Neutrophil (primary cell): ENCODE results near the gene HPN.

Source experiments
- H3K27ac ChIP-seq: fragments of 200-600 bp; sonication (generic); 2 replicates; pipeline ENCODE4 v1.5.1; 2016; ENCODE audit warnings: mild to moderate bottlenecking, moderate library complexity
- H3K27me3 ChIP-seq: fragments of 200-600 bp; sonication (generic); 2 replicates; pipeline ENCODE4 v1.6.0; 2016; ENCODE audit warnings: mild to moderate bottlenecking
- H3K36me3 ChIP-seq: fragments of 200-600 bp; sonication (generic); 2 replicates; pipeline ENCODE4 v1.5.1; 2017
- H3K4me1 ChIP-seq, 2 experiments: fragments of 200-600 bp in 1 of 2; sonication (generic) in 1 of 2; 1 replicate in 1 of 2; 2 replicates in 1 of 2; pipeline versions ENCODE4 v1.5.1 to v1.6.1; 2013 to 2016; ENCODE audit warnings: low read depth in 1 of 2, low read length in 1 of 2, mild to moderate bottlenecking in 1 of 2, moderate library complexity in 1 of 2; ENCODE audit not compliant: control insufficient read depth in 1 of 2, insufficient read depth in 1 of 2
- H3K4me3 ChIP-seq, 2 experiments: fragments of 200-600 bp in 1 of 2; sonication (generic) in 1 of 2; 1 replicate in 1 of 2; 2 replicates in 1 of 2; pipeline ENCODE4 v1.5.1; 2013 to 2016; ENCODE audit warnings: low read depth in 1 of 2, low read length in 1 of 2, mild to moderate bottlenecking in 1 of 2, moderate library complexity in 1 of 2
- H3K9me3 ChIP-seq: fragments of 200-600 bp; sonication (generic); 2 replicates; pipeline ENCODE4 v1.5.1; 2016
- CTCF ChIP-seq: fragments of 200-600 bp; sonication (generic); IDR thresholded peaks from 2 replicates; pipeline ENCODE4 v1.5.1; 2016; ENCODE audit warnings: antibody characterized with exemption

Gene HPN

GRCh38 chr19:35085947-35086346 lies 44.4 kb downstream of the HPN start:
- Histone ChIP-seq H3K27me3 (peaks cover 20% of the 10 kb centered on the region), H3K27ac (no peak overlapping the region), H3K9me3 (no peaks in the 10 kb centered on the region), H3K36me3 (no peaks in the 10 kb centered on the region), H3K4me1 (no peaks in the 10 kb centered on the region), H3K4me3 (no peak overlapping the region)
- no peak for TF ChIP-seq CTCF

DNA sequence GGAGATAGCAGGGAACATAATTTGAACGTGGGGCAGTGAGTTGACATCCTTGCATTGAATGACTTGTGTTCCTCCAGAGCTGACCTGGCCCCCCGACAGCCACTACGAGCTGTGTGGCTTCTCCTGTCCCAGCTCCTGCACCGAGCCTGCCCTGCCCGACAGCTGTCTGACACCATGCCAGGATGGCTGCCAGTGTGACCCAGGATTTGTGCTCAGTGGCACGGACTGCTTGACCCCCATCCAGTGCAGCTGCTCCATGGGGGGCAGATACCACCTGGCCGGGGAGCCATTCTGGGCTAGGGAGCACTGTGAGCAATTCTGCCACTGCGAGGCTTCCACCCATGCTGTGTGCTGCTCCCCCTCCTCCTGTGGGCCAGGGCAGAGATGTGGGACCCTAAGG lies 44.9 kb downstream of the HPN start:
- Histone ChIP-seq H3K4me3 (no peak overlapping the region), H3K27ac (no peak overlapping the region)
- TF ChIP-seq CTCF: no peak

DNA sequence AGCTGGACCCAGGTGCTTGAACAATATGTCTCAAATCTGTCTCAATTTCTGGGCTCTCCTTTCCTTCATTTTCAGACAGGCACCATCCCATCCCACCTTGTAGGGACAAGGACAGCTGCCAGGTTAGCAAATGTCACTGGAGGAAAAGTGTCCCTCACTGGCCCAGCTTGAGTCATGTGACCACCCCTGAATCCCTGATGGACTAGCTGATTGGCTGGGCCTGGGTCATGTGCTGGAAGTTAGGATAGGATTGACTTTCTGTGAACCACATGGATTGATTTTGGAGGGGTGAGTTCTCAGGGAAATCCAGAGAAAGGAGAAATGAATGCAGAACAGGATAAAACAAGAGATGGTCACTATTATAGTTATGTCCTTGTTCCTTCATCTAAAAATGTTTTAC lies 45.9 kb downstream of the HPN start:
- Histone ChIP-seq H3K4me3 (no peak overlapping the region), H3K36me3 (no peaks in the 10 kb centered on the region), H3K27ac (no peak overlapping the region), H3K9me3 (no peaks in the 10 kb centered on the region), H3K4me1 (no peaks in the 10 kb centered on the region), H3K27me3 (peaks cover 32% of the 10 kb centered on the region)
- TF ChIP-seq CTCF: no peak

More for the DNA sequence above, 44.9 kb downstream of the HPN start:
- no peaks in the 10 kb centered on the region for H3K36me3 ChIP-seq
- H3K9me3 ChIP-seq: no peaks in the 10 kb centered on the region
- peaks cover 25% of the 10 kb centered on the region for H3K27me3 ChIP-seq
- no peaks in the 10 kb centered on the region for H3K4me1 ChIP-seq

DNA sequence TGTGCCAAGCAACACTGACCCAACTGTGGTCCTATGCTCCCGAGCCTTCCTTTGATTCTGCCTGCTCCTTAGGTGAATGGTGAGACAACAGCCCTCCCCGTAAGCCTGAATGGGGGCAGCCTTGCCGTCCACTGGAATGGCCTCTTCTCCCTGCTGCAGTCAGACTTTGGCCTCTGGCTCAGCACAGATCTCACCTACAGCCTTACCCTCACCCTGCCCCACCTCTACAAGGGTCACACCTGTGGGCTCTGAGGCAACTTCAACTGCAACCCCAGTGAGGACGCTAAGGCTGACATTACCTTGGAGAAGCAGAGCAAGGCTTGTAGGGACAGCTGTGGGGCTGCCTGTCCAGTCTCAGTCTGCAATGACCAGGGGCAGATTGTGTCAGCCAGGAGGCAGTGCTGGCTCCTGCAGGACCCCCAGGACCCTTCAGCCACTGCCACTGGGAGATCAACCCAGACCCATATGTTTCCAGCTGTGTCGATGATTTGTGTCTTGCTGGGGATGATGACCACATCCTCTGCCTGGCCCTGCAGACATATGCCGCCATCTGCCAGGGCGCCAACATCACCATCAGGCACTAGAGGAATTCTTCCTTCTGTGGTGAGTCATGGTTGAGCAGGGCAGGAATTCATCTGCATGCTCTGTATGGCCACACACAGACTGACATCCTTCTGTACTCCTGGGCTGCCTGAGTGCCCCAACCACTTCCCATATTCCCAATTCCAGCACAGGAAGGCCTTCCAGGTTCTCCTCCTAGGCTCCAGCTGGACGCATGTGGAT lies 46.8 kb downstream of the HPN start:
- H3K36me3 ChIP-seq: no peaks in the 10 kb centered on the region
- TF ChIP-seq CTCF: no peak
- H3K4me3 ChIP-seq: no peak overlapping the region
- no peaks in the 10 kb centered on the region for H3K9me3 ChIP-seq
- peaks cover 34% of the 10 kb centered on the region for H3K27me3 ChIP-seq
- H3K27ac ChIP-seq: no peak overlapping the region
- no peaks in the 10 kb centered on the region for H3K4me1 ChIP-seq

DNA sequence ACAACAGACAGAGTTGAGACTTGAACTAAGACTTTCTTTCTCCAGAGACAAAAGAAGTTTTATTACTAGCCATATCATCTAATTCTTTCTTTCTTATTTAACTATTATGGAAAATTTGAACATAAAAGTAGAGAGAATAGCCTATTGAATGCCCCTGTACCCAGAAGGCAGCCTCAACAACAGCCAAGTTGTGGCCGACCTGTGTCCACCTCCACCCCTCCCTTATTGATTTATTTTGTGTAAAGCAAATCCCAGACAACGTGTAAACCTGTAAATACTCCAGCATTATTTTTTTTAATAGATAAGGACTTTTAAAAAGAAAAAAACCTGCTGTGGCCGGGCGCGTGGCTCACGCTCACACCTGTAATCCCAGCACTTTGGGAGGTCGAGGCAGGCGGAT lies 48.0 kb downstream of the HPN start:
- H3K4me1 ChIP-seq: no peaks in the 10 kb centered on the region

More for the DNA sequence above, 48.0 kb downstream of the HPN start:
- no peak overlapping the region for H3K4me3 ChIP-seq
- no peaks in the 10 kb centered on the region for H3K36me3 ChIP-seq
- peaks cover 34% of the 10 kb centered on the region for H3K27me3 ChIP-seq
- H3K9me3 ChIP-seq: no peaks in the 10 kb centered on the region
- TF ChIP-seq CTCF: no peak
- H3K27ac ChIP-seq: no peak overlapping the region
